B cell (primary cell): ENCODE results near the gene FFAR3.

Source experiments
- CTCF ChIP-seq: fragments of 200-600 bp; IDR thresholded peaks from one replicate; pipeline ENCODE4 v1.8.0; 2022; ENCODE audit warnings: antibody characterized with exemption, mild to moderate bottlenecking
- EZH2 ChIP-seq: IDR thresholded peaks from 2 replicates; pipeline ENCODE4 v1.6.1; 2012; ENCODE audit warnings: borderline replicate concordance, low read depth, mild to moderate bottlenecking, moderate library complexity, low read length; ENCODE audit not compliant: insufficient read depth, poor library complexity, severe bottlenecking

- TF ChIP-seq CTCF (no peak), EZH2 (no peak)
Measured at GRCh38 chr19:35328851-35329285, 29.4 kb upstream of the FFAR3 start, which contains the start of gene CD22.
